Hippocampal formation (tissue), 2 donors: ENCODE results near the gene DCPS.

Experiments used
- DNase-seq, 2 donors: peaks; one replicate each; lab custom pipeline; 2025; lab: John Stamatoyannopoulos, UW

Gene DCPS

GRCh38 chr11:126328001-126328390 is 24.1 kb downstream of the DCPS start:
- DNase-seq, result no peak

DNA sequence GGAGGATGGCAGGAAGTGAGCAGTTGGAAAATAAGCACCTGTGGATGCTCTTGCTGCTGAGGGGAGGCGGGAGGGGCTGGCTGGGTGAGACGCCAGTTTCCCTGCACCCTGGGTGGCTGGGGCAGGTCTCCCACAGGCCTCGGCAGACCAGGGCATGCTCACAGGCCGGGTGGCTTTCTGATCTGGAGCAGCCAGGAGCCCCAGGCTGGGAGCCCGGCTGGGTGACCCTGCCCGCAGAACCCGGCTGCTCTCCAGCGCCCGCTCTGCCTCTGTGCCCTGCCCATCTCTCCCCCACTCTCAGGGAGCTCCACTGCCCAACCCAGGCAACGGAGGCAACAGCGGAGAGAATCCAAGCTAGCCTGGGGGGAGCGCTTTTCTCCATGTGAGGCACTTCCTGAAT is 24.6 kb downstream of the DCPS start:
- no peak for DNase-seq

DNA sequence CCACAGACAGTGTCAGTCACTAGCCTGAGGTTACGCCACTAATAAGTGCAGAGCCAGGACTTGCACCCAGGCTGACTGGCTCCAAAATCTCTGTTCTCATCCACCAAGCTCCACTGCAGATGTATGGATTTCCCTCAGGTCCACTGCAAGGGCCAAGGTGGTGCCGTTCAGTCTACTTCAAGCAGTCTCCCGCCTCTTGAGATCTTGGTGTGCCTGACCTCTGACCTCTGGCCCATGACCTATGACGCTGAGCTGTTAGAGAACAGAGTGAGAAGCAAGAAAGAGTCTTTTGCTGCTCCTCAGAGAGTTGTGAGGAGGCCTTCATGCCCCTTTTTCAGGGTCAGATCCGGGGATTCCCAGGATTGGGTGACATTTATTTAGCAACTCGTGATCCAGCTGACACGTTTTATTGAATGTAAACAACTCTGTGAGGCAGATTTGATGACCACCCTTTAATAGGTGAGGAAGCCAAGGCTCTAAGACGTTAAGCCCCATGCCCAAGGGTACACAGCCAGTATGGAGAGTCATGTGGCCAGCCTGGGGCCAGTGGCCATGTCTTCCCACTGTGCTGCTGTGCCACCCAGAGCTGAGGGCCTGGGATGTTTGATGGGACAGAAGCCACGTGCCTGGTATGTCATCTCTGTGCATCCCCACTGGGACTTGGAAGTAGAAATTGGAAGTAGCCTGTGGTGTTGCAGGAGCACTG is 25.2 kb downstream of the DCPS start:
- no peak for DNase-seq

DNA sequence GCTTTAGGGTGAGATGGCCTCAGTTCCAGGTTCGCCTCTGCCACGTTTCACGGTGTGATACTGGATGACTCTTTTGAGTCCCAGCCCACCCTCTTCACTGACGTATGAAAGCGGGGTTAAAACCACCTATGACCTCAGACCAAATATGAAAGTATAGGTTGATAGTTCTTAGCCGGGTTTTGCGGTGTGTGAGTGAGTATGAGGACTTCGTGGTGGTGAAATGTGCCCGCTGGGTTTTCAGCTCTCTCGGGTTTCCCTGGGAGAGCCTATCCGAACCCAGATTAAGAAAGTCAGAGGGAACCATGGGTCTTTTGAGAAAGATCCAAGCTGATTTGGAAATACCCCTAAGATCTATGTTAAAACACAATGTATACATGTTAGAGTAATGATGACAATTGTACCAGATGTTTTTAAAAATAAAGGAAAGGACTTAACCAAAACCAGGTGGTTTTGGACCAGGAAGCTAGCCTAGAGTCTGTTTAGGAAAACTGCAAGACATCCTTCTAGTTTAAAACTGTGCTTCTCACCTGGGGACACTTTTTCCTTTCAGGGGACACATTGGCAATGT is 25.9 kb downstream of the DCPS start:
- no peak for DNase-seq

DNA sequence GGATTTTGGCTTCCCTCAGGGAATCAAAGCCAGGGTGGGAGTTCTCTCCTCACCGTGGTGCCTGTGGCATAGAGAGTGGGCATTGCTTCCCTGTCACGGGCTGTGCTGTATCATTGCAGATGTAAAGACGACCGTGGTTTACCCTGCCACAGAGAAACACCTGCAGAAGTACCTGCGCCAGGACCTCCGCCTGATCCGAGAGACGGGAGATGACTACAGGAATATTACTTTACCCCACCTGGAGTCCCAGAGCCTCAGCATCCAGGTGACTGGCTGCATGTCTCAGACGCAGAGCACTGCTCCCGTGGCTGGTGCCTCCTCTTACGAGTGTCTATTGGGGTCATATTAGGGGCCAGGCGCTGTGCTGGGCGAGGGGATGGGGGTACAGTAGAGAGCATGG is 27.4 kb downstream of the DCPS start:
- DNase-seq, result no peak

GRCh38 chr11:126332221-126332711 is 28.4 kb downstream of the DCPS start:
- DNase-seq, result no peak

DNA sequence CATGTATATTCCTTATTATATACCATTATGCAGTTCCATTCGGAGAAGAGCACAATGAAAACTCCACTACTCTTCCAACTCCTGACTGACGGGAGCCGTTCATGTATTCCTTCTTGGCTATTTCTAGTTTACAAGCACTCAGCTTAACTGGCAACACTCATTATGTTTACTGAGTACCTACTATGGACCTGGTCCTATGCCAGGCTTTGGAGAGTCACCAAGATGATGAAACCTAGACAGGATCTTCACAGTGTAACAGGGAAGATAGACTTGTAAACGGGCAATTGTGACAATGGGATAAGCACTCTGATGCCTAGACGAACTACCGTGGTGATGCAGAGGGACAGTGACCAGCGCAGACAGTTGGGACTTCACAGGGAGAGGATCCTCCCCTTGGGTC is 29.3 kb downstream of the DCPS start:
- no peak for DNase-seq

DNA sequence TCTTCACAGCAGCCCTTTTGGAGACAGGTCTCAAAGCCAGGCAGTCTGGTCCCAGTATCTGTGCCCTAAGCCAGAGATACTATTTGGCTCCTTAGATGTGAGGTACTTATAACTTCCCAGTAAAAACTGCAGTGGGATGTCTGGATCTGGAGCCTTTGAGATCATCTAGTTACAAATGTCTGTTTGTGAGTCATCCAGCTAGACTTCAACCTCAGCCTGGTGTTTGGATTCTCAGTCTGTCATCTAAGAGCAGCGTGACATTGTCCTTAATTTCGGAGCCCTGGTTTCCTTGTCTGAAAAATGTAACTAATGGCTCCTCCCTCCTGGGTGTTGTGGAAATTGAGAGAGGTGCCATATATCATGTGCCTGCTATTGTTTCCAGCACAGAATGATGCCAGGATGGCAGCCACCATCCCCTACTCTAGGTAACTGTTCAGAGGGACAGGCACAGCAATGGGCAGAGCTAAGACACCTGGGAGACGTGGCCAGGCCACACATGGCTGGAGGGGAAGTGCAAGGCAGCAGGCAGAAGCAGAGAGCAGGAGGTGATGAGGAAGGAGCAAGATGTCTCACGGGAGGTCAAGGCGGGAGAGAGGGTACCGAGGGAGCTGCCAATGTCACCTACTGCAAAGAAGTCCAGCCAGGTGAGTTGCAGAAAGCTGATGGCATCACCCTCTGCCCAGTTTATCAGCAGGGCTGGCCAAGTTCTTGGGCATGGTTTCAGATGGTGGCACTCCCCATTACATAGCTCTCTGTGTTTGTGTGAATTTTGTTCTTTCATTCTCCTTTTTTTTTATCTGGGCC is 31.0 kb downstream of the DCPS start:
- DNase-seq, result no peak

DNA sequence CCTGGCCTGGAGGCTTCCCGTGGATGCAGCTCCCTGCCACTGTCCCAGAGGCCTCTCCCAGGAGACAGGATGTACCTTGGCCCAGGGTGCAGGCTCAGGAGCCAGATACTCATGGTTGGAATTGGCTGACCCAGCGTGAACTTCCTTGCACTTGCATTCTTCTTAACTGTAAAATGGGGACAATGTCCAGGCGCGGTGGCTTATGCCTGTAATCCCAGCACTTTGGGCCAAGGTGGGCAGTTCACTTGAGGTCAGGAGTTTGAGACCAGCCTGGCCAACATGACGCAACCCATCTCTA is 31.6 kb downstream of the DCPS start:
- no peak for DNase-seq

DNA sequence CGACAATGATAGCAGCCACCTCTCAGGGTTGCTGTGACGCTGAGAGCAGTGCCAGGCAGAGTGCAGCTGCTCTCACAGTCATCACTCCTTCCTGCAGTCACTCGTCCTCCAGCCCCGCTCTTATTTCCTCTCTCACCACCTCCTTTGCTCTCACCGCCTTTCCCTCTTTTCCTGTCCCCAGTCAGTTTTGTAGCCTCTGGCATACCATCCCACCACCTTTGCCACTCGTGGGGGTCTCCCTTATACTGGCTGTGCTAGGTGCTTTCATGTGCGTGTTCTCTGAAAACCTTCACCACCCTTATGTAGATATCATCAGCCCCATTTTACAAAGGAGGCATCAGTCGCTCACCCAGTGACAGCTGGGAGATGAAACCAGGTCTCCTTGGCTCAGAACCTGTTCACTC is 32.3 kb downstream of the DCPS start:
- no peak for DNase-seq

- DNase-seq, result no peak
Observed at GRCh38 chr11:126336671-126337101, 32.8 kb downstream of the DCPS start.

DNA sequence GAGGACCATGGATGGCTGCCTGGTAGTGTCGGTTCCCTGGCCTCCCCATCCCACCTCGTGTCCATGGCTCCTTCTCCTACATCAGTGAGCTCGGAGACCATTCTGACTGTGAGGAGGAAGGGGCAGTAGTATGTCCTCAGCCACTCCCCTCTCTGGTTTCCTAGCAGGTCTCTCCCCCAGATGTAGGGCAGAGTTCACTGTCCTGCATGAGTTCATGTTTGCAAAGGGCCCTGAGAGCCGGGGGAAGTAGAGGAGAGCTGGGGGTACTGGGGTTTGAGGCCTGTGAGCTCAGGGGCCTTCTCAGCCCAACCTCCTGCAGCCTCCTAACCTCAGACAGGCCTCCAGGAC is 33.2 kb downstream of the DCPS start:
- DNase-seq, result no peak

- no peak for DNase-seq
Observed at GRCh38 chr11:126337474-126338241, 33.8 kb downstream of the DCPS start.

DNA sequence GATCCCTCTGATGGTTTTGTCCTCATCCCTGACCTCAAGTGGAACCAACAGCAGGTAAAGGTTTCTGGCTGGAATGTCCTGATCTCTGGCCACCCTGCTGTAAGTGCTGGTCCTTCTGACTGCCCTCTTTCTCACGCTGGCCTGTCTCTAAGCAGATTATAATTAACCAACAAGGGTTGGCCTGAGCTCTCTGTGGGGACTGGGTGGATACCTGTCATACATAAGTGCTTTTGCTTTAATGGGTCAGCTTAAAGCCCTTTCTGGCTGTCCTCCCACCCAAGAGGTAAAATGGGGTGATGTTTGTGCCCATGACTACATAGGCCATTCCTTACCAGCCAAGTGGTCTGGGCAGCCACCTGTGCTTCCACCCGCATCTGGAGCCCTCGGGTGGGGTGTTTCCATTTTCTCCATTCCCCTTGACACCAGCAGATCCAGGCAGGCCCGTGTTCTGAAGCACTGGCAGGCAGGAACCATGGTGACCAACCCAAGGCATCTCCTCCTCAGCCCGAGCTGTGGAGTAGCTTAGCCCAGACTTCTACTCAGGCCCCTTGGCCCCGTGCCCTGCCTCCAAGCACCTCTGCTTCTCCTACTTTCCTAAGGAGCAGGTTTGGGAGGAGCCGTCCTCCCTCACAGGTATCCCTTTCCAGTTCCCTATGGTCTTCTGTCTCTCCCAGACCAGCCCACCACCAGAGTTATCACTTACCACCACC is 34.6 kb downstream of the DCPS start:
- DNase-seq, result no peak

DNA sequence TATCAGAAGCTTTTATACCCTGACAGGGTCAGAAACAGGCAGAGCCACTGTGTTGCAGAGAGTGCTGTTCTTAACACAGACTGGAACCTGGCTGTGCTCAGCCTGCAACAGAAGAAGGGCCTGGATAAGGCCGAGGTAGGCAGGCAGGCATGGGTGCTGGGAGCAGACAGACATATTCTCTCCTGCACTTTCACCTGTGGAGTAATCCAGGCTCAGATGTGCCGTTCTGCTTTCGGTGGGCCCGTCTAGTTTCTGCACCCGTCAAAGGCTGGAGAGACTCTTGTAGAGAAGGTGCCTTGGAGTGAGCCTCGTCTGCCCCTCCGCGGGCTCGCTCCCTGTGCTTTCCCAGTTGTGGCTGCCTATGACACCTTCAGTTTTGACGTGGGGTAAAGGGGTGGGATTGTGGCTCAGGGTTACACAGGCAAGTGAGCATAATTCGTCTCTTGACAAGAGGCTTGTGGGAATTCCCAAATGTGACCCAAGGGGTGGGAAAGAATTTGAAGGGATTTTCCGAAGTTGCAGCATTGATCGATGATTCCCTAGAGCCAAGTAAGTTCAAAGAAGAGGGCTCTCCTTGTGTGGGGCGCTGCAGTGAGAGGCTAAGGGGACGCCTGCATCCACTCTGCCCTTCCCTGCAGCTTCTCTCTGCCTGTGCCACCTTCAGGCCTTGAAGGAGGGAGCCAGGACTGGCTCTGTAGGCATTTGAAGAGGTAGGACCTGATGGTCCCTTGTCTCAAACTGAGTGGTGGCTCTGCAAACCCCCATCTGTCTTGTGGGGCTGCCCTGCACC is 35.4 kb downstream of the DCPS start:
- DNase-seq, result no peak

GRCh38 chr11:126339863-126340434 is 36.1 kb downstream of the DCPS start:
- DNase-seq, result no peak

GRCh38 chr11:126340960-126341606 is 37.2 kb downstream of the DCPS start:
- DNase-seq, result no peak

GRCh38 chr11:126341760-126342161 is 37.9 kb downstream of the DCPS start:
- DNase-seq, result no peak

DNA sequence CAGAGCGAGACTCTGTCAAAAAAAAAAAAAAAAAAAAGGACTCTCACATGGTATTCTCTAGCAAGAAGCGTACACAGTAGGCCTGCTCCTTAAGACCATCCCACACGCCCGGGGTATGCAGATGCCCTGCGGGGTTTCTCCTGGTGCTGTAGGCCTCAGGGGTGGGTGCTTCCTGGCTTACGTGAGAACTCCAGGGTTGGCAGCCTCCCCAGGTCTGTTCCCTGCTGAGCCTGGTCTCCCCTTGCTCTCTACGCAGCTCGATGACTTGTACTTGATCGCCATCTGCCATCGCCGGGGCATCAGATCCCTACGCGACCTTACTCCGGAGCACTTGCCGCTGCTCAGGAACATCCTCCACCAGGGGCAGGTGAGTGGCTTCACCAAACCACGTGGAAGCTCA is 39.2 kb downstream of the DCPS start:
- no peak for DNase-seq
